K562 (cell line): ENCODE data around the gene PRUNE1. TPM values are rescaled to one million over a fixed set of nuclear protein-coding genes. Genes with fewer than 3 reads are reported as not detected.

Source experiments
- CHD2 ChIP-seq: IDR thresholded peaks from 2 replicates; pipeline ENCODE4 v1.6.1; 2011; ENCODE audit warnings: low read depth, low read length
- CREBBP ChIP-seq: IDR thresholded peaks from one replicate; pipeline ENCODE4 v1.6.1; 2012; ENCODE audit warnings: low read depth, mild to moderate bottlenecking, control low read depth, inconsistent platforms, low read length
- FOXM1 ChIP-seq, 2 experiments: fragments of 450-650 bp in 1 of 2; sonication (generic) in 1 of 2; formaldehyde crosslinking in 1 of 2; IDR thresholded peaks; 2 replicates each; pipeline versions ENCODE4 v1.6.1 to v1.9.0; 2017 to 2022; ENCODE audit warnings: low read depth in 2 of 2, mild to moderate bottlenecking in 2 of 2, missing genetic modification reagents in 1 of 2, moderate library complexity in 1 of 2
- HMG20B ChIP-seq: fragments of 250-450 bp; sonication (Bioruptor Pico); IDR thresholded peaks from 2 replicates; pipeline ENCODE4 v1.5.0; 2021; ENCODE audit warnings: mild to moderate bottlenecking
- HMGXB4 ChIP-seq: sonication (generic); formaldehyde crosslinking; IDR thresholded peaks from 2 replicates; pipeline ENCODE4 v1.8.1; 2023; ENCODE audit warnings: mild to moderate bottlenecking, missing genetic modification reagents
- MYC ChIP-seq, 2 experiments: fragments of 250-450 bp in 1 of 2; sonication (Bioruptor Pico) in 1 of 2; IDR thresholded peaks; 2 replicates each; pipeline versions ENCODE4 v1.5.1 to v1.6.1; 2012 to 2021; ENCODE audit warnings: low read depth in 2 of 2, borderline replicate concordance in 1 of 2, improper control_type of control experiment in 1 of 2, low read length in 1 of 2, mild to moderate bottlenecking in 1 of 2, moderate library complexity in 1 of 2
- PHF8 ChIP-seq: fragments of 200-600 bp; sonication (generic); IDR thresholded peaks from 2 replicates; pipeline ENCODE4 v1.6.1; 2012; ENCODE audit warnings: mixed run types, mild to moderate bottlenecking, inconsistent platforms, low read length, moderate library complexity, borderline replicate concordance
- PTTG1 ChIP-seq: fragments of 450-650 bp; IDR thresholded peaks from 2 replicates; pipeline ENCODE4 v1.6.1; 2016; ENCODE audit warnings: low read depth, mild to moderate bottlenecking, missing genetic modification characterization, missing compliant biosample characterization
- RFX5 ChIP-seq: IDR thresholded peaks from 2 replicates; pipeline ENCODE4 v1.6.1; 2011; ENCODE audit warnings: low read depth, mild to moderate bottlenecking, improper control_type of control experiment, low read length
- RNF219 ChIP-seq: fragments of 250-450 bp; sonication (Bioruptor Pico); IDR thresholded peaks from 2 replicates; pipeline ENCODE4 v1.5.0; 2022; ENCODE audit warnings: mild to moderate bottlenecking
- TAF7 ChIP-seq: fragments of 450-650 bp; IDR thresholded peaks from 2 replicates; pipeline ENCODE4 v1.6.1; 2016; ENCODE audit warnings: missing genetic modification characterization, missing compliant biosample characterization
- VEZF1 ChIP-seq: fragments of 200-800 bp; sonication (Bioruptor generic); IDR thresholded peaks from 2 replicates; pipeline ENCODE4 v1.6.1; 2017; ENCODE audit warnings: missing genetic modification characterization, missing compliant biosample characterization
- polyA plus RNA-seq, 8 experiments: library from polyadenylated mRNA; depleted of rRNA in 4 of 8; stranded (reverse) in 5 of 8; unstranded in 3 of 8; fragments of >200 nt; fragmentation: Nextera tagmentation in 2 of 8; fragmentation: Illumina TruSeq in 1 of 8; extraction: Ambion mirVana in 2 of 8; extraction: Trizol in 1 of 8; gene quantifications; 2 replicates each; pipeline versions ENCODE4 v1.2.1 to v1.2.3, GENCODE V29; 2011 to 2014; ENCODE audit warnings: inconsistent platforms in 1 of 8, missing spikeins in 1 of 8
- total RNA-seq, 7 experiments: library from RNA; depleted of rRNA in 6 of 7; stranded (reverse); fragments of >200 nt in 6 of 7; fragmentation: Illumina TruSeq in 2 of 7; extraction: Trizol in 2 of 7; gene quantifications; 2 replicates each; pipeline versions ENCODE4 v1.2.1 to v1.2.3, GENCODE V29; 2011 to 2021; ENCODE audit warnings: low replicate concordance in 1 of 7
- TF ChIP-seq, protein P1 (sequence below): fragments of 250-450 bp; sonication (Bioruptor Pico); IDR thresholded peaks from 2 replicates; pipeline ENCODE4 v1.5.0; 2021; ENCODE audit warnings: mild to moderate bottlenecking, moderate library complexity
- TF ChIP-seq, protein P2 (sequence below): fragments of 450-650 bp; IDR thresholded peaks from 2 replicates; pipeline ENCODE4 v1.6.1; 2016; ENCODE audit warnings: low read depth, mild to moderate bottlenecking, moderate library complexity

PRUNE1 gene
- total and polyA plus RNA-seq, 9 of the 15 experiments (the other 6 are each of a cell fraction or from before 2014, with no cell fraction given), result 16.7 to 48.3 (median 26.2) TPM

DNA sequence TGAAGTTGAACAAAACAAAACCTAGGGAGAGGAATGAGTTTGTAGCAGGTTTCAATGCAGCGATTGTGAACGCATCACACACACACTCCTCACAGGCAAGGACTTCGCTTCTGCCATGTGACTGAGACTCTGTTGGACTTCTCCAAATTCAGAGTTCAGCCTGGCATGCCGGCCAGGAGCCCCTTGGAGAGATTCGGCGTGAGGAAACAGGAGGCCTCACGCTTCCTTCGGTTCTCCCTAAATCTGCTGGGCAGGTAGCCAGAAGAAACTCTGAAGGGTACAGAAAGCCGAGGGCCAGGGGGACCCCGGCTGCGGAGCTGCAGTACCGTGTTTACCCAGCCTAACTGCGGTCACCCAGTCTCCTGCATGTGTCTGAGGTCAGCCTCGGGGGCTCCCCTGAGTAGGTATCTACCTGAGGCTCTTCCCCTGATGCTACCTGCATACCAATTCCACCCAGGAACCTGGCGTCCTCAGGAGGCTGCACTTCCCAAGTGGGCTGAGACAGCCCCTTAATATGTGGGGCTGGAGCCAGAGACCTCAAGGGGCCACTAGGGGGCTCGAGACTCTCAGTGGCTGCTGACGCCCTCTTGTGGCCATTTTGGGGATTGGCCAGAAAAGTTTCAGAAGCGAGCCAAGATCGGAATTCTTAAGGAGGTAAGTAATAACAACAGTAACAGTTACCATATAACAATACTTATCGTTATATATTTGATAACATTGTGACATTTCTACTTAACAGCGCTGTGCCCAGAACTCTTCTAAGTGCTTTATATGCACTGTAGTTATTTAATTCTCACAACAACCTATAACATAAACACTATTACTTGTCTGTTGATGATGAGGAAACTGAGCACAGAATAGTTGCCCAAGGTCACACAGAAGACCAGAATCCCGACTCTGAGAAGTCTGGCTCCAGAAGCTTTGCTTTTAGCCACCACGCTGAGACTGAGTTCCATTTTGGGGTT lies 28.9 kb upstream of the PRUNE1 start (continued):
- TF ChIP-seq, protein P1, sequence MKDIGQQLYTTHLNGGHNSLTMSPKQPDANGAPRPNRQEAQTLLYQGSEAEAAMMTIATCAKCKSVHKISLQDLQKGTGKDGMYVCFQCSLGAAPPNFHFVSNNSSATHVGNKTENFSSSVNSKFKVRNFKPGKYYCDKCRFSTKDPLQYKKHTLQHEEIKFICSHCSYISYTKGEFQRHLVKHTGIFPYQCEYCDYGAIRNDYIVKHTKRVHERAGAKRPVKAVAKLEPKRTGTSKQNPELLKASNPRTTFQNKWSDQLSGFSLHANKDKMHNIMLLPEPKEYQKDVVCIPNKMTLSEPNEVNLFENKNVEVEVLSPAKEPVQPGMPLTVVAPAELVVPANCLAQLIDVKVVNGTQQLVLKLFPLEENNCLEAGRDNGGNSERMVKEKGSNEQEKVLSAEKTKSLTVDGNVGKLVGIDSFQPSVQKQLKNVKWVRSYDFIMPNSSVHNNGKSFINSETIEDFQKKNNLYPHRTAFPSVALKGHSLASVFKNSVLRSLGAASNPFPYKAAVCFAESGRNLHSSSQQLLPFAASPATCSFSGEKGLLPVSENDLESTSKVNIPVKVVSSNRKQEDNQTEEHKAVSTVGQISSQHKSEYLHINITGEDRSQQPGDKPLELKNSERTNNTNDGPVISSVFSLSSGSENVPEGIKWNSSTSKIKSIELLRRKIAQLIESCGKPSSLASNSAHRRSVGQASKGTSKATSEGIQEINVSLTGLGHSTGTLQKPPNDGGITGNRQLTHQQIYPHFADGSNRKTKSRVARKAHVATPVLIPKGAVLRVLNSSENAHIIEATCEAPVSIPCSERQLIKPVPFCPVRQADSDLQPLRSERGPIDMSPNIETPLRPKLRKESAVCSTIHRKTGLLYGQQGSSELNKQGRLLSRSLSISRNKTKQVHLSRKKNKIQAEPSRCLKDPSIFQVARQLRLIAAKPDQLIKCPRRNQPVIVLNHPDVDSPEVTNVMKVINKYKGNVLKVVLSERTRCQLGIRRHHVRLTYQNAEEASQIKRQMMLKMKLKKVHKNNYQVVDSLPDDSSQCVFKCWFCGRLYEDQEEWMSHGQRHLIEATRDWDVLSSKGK (CRISPR knock-in tag), result no peak
- TF ChIP-seq CREBBP, result no peak
- TF ChIP-seq RFX5, result no peak
- TF ChIP-seq TAF7 (tag), result no peak
- TF ChIP-seq FOXM1 (IDR thresholded peaks at IDR 0.05; ENCODE audit: low read depth), result no peak
- TF ChIP-seq FOXM1 (CRISPR knock-in tag; IDR thresholded peaks at IDR 0.05; ENCODE audit: low read depth), result no peak
- TF ChIP-seq, protein P2, sequence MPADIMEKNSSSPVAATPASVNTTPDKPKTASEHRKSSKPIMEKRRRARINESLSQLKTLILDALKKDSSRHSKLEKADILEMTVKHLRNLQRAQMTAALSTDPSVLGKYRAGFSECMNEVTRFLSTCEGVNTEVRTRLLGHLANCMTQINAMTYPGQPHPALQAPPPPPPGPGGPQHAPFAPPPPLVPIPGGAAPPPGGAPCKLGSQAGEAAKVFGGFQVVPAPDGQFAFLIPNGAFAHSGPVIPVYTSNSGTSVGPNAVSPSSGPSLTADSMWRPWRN, result no peak
- peak; percentile 62; the same call in 1 of the 2 replicates for TF ChIP-seq VEZF1 (CRISPR knock-in tag)
- TF ChIP-seq HMG20B (CRISPR knock-in tag), result no peak
- peak; percentile 34; the same call in 1 of the 2 replicates for TF ChIP-seq PHF8
- TF ChIP-seq CHD2, result no peak
- TF ChIP-seq HMGXB4 (CRISPR knock-in tag), result peak; percentile 86; the same call in 1 of the 2 replicates
- TF ChIP-seq PTTG1 (tag), result no peak
- TF ChIP-seq MYC (IDR thresholded peaks at IDR 0.05; ENCODE audit: low read depth, low read length), result peak; percentile 48; the same call in 1 of the 2 replicates
- TF ChIP-seq MYC (CRISPR knock-in tag; IDR thresholded peaks at IDR 0.05; ENCODE audit: borderline replicate concordance, low read depth), result 0 out of 2 replicates have a peak, but pooled peaks have one; percentile 25
- no peak for TF ChIP-seq RNF219 (CRISPR knock-in tag)
